COLO668 (cell line): ENCODE measurements around the gene DOC2A.

Experiments used
- DNase-seq: peaks from one replicate; lab custom pipeline; 2025; ENCODE audit not compliant: unreplicated experiment; lab: John Stamatoyannopoulos, UW

Gene DOC2A

GRCh38 chr16:30005341-30006094 lies 5.3 kb downstream of the DOC2A start:
- DNase-seq: peak; percentile 74

- DNase-seq: peak; percentile 85
Observed at GRCh38 chr16:30004811-30005242, 6.0 kb downstream of the DOC2A start.

GRCh38 chr16:30004424-30004776 lies 6.4 kb downstream of the DOC2A start:
- DNase-seq: peak; percentile 86

GRCh38 chr16:30003670-30004423 lies 7.0 kb downstream of the DOC2A start:
- DNase-seq: no peak

- DNase-seq: no peak
Observed at GRCh38 chr16:30002614-30003346, 8.0 kb downstream of the DOC2A start.

GRCh38 chr16:30000735-30001631 lies 9.8 kb downstream of the DOC2A start:
- DNase-seq: peak; percentile 21

- DNase-seq: no peak
Observed at GRCh38 chr16:29999605-30000004, 11.2 kb downstream of the DOC2A start.

GRCh38 chr16:29996766-29997250 lies 14.0 kb downstream of the DOC2A start:
- DNase-seq: no peak

GRCh38 chr16:29995911-29996765 lies 14.7 kb downstream of the DOC2A start, which contains the start of gene INO80E:
Gene INO80E, plus strand, starts transcription at chr16:29996241. Its CDS starts 70 bp downstream, at chr16:29996311.
- peak; percentile 98 for DNase-seq

- DNase-seq: peak; percentile 92
Observed at GRCh38 chr16:29995324-29995910, 15.4 kb downstream of the DOC2A start, which contains the start of gene HIRIP3. Gene HIRIP3, minus strand, starts transcription at chr16:29995617. Its CDS starts 12 bp downstream, at chr16:29995605.

GRCh38 chr16:29994600-29995323 lies 16.1 kb downstream of the DOC2A start:
- no peak for DNase-seq

- DNase-seq: no peak
Observed at GRCh38 chr16:29993903-29994599, 16.8 kb downstream of the DOC2A start.

GRCh38 chr16:29993191-29993902 lies 17.5 kb downstream of the DOC2A start:
- no peak for DNase-seq

- DNase-seq: no peak
Observed at GRCh38 chr16:29992344-29992967, 18.4 kb downstream of the DOC2A start.

GRCh38 chr16:29991571-29991904 lies 19.3 kb downstream of the DOC2A start:
- DNase-seq: no peak

GRCh38 chr16:29990883-29991570 lies 19.8 kb downstream of the DOC2A start:
- DNase-seq: no peak
